ENCODE measurements around the gene BCL7A. TPM values are rescaled to one million over a fixed set of nuclear protein-coding genes. Genes with fewer than 3 reads are reported as not detected.

BCL7A gene
- total and polyA plus RNA-seq, 9 of the 15 experiments (the other 6 are each of a cell fraction or from before 2014, with no cell fraction given): 0.25 to 21.9 (median 14.9) TPM

DNA sequence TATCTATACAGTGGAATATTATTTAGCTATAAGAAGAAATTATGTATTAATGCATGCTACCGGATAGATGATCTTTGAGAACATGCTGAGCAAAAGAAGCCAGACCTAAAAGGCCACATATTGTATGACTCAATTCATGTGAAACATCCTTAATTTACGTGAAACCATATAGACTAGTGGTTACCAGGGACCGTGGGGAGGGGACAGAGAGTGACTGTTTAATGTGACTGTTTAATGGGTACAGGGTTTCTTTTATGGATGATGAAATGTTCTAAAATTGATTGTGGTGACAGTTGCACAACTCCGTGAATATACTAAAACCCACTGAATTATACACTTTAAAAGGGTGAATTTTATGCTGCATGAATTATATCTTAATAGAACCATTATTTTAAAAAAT, 8.5 kb upstream of the BCL7A start:
- POLR2A ChIA-PET: interaction anchor here (1.0 kb wide), 1 partner anchor 79 kb away, joined by 4 read pairs; no protein-coding TSS in a partner anchor
- TF ChIP-seq CEBPG (CRISPR knock-in tag; IDR thresholded peaks at IDR 0.05) (no peak), CEBPG (tag; conservative IDR thresholded peaks at IDR 0.05 in 1 of 2, IDR thresholded peaks at IDR 0.05 in 1 of 2) (peak in 1 of 2 experiments; percentile 71; a peak in 2 of 4 replicates), SMAD1 (IDR thresholded peaks at IDR 0.05; ENCODE audit: low read depth, low read length, partially characterized antibody) (no peak)
- CTCF ChIA-PET (ENCODE audit: low intra/inter-chr PET ratio): no interaction called here
- FAIRE-seq (no peak), DNase-seq (ENCODE audit: extremely low read depth in 1 of 4, low spot score in 3 of 4) (no peak), ATAC-seq (0 out of 3 replicates have a peak, but pooled peaks have one; percentile 22)
- Histone ChIP-seq H2AFZ (ENCODE audit: low read depth, low read length) (no peak overlapping the region), H3K4me1 (replicated peaks in 1 of 2; ENCODE audit: control insufficient read depth in 2 of 2, insufficient read depth in 2 of 2, low read length in 2 of 2) (peaks cover 5 to 6% of the 10 kb centered on the region in 2 experiments), H3K79me2 (ENCODE audit: control insufficient read depth, insufficient read depth, low read length) (no peaks in the 10 kb centered on the region), H3K9me1 (ENCODE audit: control insufficient read depth, insufficient read depth, low read length) (no peaks in the 10 kb centered on the region), H3K4me3 (no peak overlapping the region), H3K27me3 (ENCODE audit: control insufficient read depth in 2 of 2, insufficient read depth in 2 of 2, low read length in 2 of 2) (peaks cover 0 to 8% of the 10 kb centered on the region in 2 experiments; a peak in 1 of 5 replicates), H3K27ac (ENCODE audit: extremely low read depth, low read depth, low read length) (no peak overlapping the region), H3K9me3 (replicated peaks; ENCODE audit: control insufficient read depth, insufficient read depth, low read depth, low read length) (peaks cover 3% of the 10 kb centered on the region; the same call in 1 of the 2 replicates), H3K4me2 (ENCODE audit: insufficient read depth, low read length) (no peak overlapping the region), H4K20me1 (replicated peaks; ENCODE audit: control insufficient read depth, insufficient read depth, low read length) (no peaks in the 10 kb centered on the region), H3K9ac (ENCODE audit: insufficient read depth in 1 of 2, low read depth in 2 of 2, low read length in 2 of 2) (no peak overlapping the region), H3K36me3 (ENCODE audit: control insufficient read depth, insufficient read depth, low read length) (no peaks in the 10 kb centered on the region)
- 44% methylated on average over 4 of the region's 4 CpGs for WGBS (ENCODE audit: insufficient coverage, low coverage, missing lambda C conversion rate)
- no TSS peak for BruUV-seq (replicated peaks)
- in situ Hi-C loops (cut with MboI) (no loop called here), intact Hi-C loops (cut with micrococcal nuclease) (no loop called here)

DNA sequence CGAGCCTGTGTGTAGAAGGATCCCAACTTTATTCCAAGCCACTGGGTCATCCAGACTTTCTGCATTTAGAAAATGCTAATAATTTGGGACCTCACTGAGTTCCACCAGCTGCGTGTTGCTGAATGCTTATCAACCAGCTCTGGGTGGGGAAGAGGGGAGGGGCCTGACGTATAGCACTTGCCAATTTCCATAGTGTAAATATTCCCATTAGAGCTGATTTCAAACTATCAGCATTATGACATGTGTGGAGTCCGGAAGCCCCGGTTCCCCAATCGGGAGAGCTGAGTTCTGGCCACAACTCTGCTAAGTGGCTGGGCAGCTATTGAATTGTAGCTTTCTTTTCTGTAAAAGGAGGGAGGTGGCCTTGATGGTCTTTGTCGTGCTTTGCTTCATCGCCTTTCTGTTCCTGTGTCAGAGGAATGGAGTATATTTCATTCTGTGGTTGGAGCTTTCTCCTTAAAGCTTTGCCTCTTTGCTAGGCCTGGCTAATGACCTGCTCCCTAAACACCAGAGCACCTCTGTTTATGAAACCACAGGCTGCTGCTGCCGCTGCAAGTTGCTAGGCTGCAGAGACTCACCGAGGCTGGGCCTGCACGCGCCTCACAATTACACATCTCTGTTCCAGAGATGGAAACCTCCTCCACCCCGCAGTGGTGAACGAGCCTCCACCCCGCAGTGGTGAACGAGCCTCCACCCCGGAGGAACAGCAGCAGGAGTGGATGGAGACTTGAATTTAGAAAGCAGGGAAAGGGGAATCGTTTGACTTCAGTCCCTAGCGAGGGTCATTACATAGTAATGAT, 7.7 kb upstream of the BCL7A start:
- intact Hi-C loops (cut with micrococcal nuclease) (no loop called here), in situ Hi-C loops (cut with MboI) (no loop called here)
- Histone ChIP-seq H3K4me2 (ENCODE audit: insufficient read depth, low read length) (peak overlapping the region; percentile 29), H3K9me1 (ENCODE audit: control insufficient read depth, insufficient read depth, low read length) (no peaks in the 10 kb centered on the region), H4K20me1 (replicated peaks; ENCODE audit: control insufficient read depth, insufficient read depth, low read length) (no peaks in the 10 kb centered on the region), H3K4me3 (no peak overlapping the region), H3K9ac (ENCODE audit: insufficient read depth in 1 of 2, low read depth in 2 of 2, low read length in 2 of 2) (peak overlapping the region in 1 of 2 experiments; percentile 53; a peak in 1 of 4 replicates), H3K27me3 (ENCODE audit: control insufficient read depth in 2 of 2, insufficient read depth in 2 of 2, low read length in 2 of 2) (peaks cover 0 to 3% of the 10 kb centered on the region in 2 experiments; a peak in 1 of 5 replicates), H3K79me2 (ENCODE audit: control insufficient read depth, insufficient read depth, low read length) (no peaks in the 10 kb centered on the region), H3K27ac (ENCODE audit: extremely low read depth, low read depth, low read length) (no peak overlapping the region), H3K36me3 (ENCODE audit: control insufficient read depth, insufficient read depth, low read length) (no peaks in the 10 kb centered on the region), H2AFZ (ENCODE audit: low read depth, low read length) (peak overlapping the region; percentile 76), H3K4me1 (replicated peaks in 1 of 2; ENCODE audit: control insufficient read depth in 2 of 2, insufficient read depth in 2 of 2, low read length in 2 of 2) (peaks cover 5 to 6% of the 10 kb centered on the region in 2 experiments), H3K9me3 (replicated peaks; ENCODE audit: control insufficient read depth, insufficient read depth, low read depth, low read length) (peaks cover 5% of the 10 kb centered on the region; the same call in 1 of the 2 replicates)
- no TSS peak for BruUV-seq (replicated peaks)
- peak; percentile 75 for ATAC-seq
- peak; percentile 78 for FAIRE-seq
- peak in 1 of 4 experiments; percentile 27 for DNase-seq (ENCODE audit: extremely low read depth in 1 of 4, low spot score in 3 of 4)
- ChIA-PET CTCF (ENCODE audit: low intra/inter-chr PET ratio) (interaction anchor here (0.6 kb wide), 1 partner anchor 547 kb away, joined by 4 read pairs; no protein-coding TSS in a partner anchor), POLR2A (interaction anchor here (0.6 to 1.0 kb wide), 3 partner anchors 9 to 80 kb away, joined by 3 to 4 read pairs (median 3); no protein-coding TSS in a partner anchor)
- TF ChIP-seq, protein P1, sequence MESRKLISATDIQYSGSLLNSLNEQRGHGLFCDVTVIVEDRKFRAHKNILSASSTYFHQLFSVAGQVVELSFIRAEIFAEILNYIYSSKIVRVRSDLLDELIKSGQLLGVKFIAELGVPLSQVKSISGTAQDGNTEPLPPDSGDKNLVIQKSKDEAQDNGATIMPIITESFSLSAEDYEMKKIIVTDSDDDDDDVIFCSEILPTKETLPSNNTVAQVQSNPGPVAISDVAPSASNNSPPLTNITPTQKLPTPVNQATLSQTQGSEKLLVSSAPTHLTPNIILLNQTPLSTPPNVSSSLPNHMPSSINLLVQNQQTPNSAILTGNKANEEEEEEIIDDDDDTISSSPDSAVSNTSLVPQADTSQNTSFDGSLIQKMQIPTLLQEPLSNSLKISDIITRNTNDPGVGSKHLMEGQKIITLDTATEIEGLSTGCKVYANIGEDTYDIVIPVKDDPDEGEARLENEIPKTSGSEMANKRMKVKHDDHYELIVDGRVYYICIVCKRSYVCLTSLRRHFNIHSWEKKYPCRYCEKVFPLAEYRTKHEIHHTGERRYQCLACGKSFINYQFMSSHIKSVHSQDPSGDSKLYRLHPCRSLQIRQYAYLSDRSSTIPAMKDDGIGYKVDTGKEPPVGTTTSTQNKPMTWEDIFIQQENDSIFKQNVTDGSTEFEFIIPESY (CRISPR knock-in tag; IDR thresholded peaks at IDR 0.05): peak; percentile 66; the same call in 1 of the 2 replicates
- TF ChIP-seq ZFX (CRISPR knock-in tag; IDR thresholded peaks at IDR 0.05) (0 out of 2 replicates have a peak, but pooled peaks have one; percentile 17), WHSC1 (IDR thresholded peaks at IDR 0.05; ENCODE audit: low read length) (no peak)
- WGBS (ENCODE audit: insufficient coverage, low coverage, missing lambda C conversion rate): 40% methylated on average over 19 of the region's 19 CpGs
